MM.1S (cell line): ENCODE data around the gene SERPINB8.

Source experiments
- CTCF ChIP-seq: fragments of 300-600 bp; sonication (generic); IDR thresholded peaks from 2 replicates; pipeline ENCODE4 v1.5.1; 2016; ENCODE audit warnings: antibody characterized with exemption, low read length, mixed read lengths
- EZH2 ChIP-seq: fragments of 300-600 bp; sonication (generic); optimal IDR thresholded peaks from 2 replicates; pipeline ENCODE3; 2017; ENCODE audit warnings: low read depth, mild to moderate bottlenecking, antibody characterized with exemption, low read length, mixed read lengths
- EZH2phosphoT487 ChIP-seq: fragments of 300-600 bp; sonication (generic); IDR thresholded peaks from 2 replicates; pipeline ENCODE4 v1.6.1; 2018; ENCODE audit warnings: antibody characterized with exemption, low read length

GRCh38 chr18:63987743-63988142 lies 17.9 kb downstream of the SERPINB8 start:
- no peak for TF ChIP-seq CTCF
- TF ChIP-seq EZH2phosphoT487: no peak
- TF ChIP-seq EZH2: no peak
